HCT116 (cell line): ENCODE results near the gene HEXD. TPM values are rescaled to one million over a fixed set of nuclear protein-coding genes. Genes with fewer than 3 reads are reported as not detected.

Source experiments
- ATAC-seq: fragments of 200-7000 bp; cut with Tn5 transposase; 2 replicates; pipeline ENCODE4 v1.9.1; 2020; ENCODE audit warnings: mild to moderate bottlenecking, moderate library complexity
- BruUV-seq: library from RNA; stranded (reverse); fragments of 400-500 nt; replicated peaks from 2 replicates; lab custom pipeline; 2021; lab: Mats Ljungman, UMichigan
- CTCF ChIA-PET: fragments of 300-600 bp; sonication (Branson Sonifier 250); formaldehyde crosslinking; loops from one replicate; lab custom pipeline; 2021; ENCODE audit warnings: antibody characterized with exemption; lab: Charles Lee
- POLR2A ChIA-PET: fragments of 300-600, 350-600 bp; sonication (Branson Sonifier 250); formaldehyde crosslinking; loops from one replicate; lab custom pipeline; 2021; ENCODE audit warnings: antibody characterized with exemption; lab: Charles Lee
- RAD21 ChIA-PET, 2 experiments: fragments of 300-600 bp; sonication (Branson Sonifier 250); formaldehyde crosslinking; loops; one replicate each; lab custom pipeline; 2023; ENCODE audit warnings: low total read pairs in 2 of 2; ENCODE audit not compliant: uncharacterized antibody in 2 of 2, unreplicated experiment in 2 of 2, low non-redundant PET in 1 of 2; lab: Charles Lee
- DNase-seq: peaks from one replicate; pipeline ENCODE4 v3.0.0-alpha.2; 2010; ENCODE audit warnings: low read depth, low spot score
- H2AFZ ChIP-seq: fragments of 200-600 bp; shearing (Covaris generic), sonication (generic); 2 replicates; pipeline ENCODE4 v1.6.1; 2017; ENCODE audit warnings: low read depth, mixed run types, mixed read lengths, antibody characterized with exemption, low read length; ENCODE audit not compliant: poor library complexity, severe bottlenecking
- H3K27ac ChIP-seq: 2 replicates; pipeline ENCODE4 v1.5.1; 2012; ENCODE audit warnings: low read depth, low read length
- H3K27me3 ChIP-seq: fragments of 200-600 bp; sonication (generic); 2 replicates; pipeline ENCODE4 v1.6.1; 2016; ENCODE audit warnings: mixed run types, low read length, mixed read lengths; ENCODE audit not compliant: insufficient read depth
- H3K36me3 ChIP-seq, 2 experiments: fragments of 200-500 bp in 1 of 2; fragments of 200-600 bp in 1 of 2; sonication (Bioruptor generic) in 1 of 2; sonication (generic) in 1 of 2; 2 replicates each; pipeline versions ENCODE4 v1.5.1 to v1.6.1; 2014 to 2016; ENCODE audit warnings: low read length in 2 of 2, inconsistent platforms in 1 of 2, mixed read lengths in 1 of 2, mixed run types in 1 of 2; ENCODE audit not compliant: insufficient read depth in 2 of 2, control insufficient read depth in 1 of 2
- H3K4me1 ChIP-seq, 2 experiments: fragments of 200-600 bp in 1 of 2; sonication (generic) in 1 of 2; 2 replicates each; pipeline versions ENCODE4 v1.5.1 to v1.6.1; 2012 to 2017; ENCODE audit warnings: low read length in 2 of 2, inconsistent platforms in 1 of 2, mild to moderate bottlenecking in 1 of 2, mixed read lengths in 1 of 2, mixed run types in 1 of 2, moderate library complexity in 1 of 2; ENCODE audit not compliant: insufficient read depth in 2 of 2, control insufficient read depth in 1 of 2
- H3K4me2 ChIP-seq: fragments of 200-600 bp; sonication (generic); 2 replicates; pipeline ENCODE4 v1.6.1; 2017; ENCODE audit warnings: mixed run types, low read length, mixed read lengths
- H3K4me3 ChIP-seq, 2 experiments: fragments of 200-600 bp in 1 of 2; sonication (generic) in 1 of 2; replicated peaks in 1 of 2; 2 replicates each; pipeline ENCODE4 v1.5.1; 2011 to 2016; ENCODE audit warnings: low read length in 2 of 2, control low read depth in 1 of 2, low read depth in 1 of 2, mild to moderate bottlenecking in 1 of 2, mixed read lengths in 1 of 2, mixed run types in 1 of 2
- H3K79me2 ChIP-seq: fragments of 200-600 bp; sonication (generic); 2 replicates; pipeline ENCODE4 v1.6.1; 2017; ENCODE audit warnings: mild to moderate bottlenecking, mixed run types, low read length, moderate library complexity, mixed read lengths; ENCODE audit not compliant: insufficient read depth
- H3K9ac ChIP-seq: fragments of 200-600 bp; sonication (generic); 2 replicates; pipeline ENCODE4 v1.6.1; 2016; ENCODE audit warnings: low read length, mixed read lengths
- H3K9me2 ChIP-seq: fragments of 200-600 bp; sonication (generic), shearing (Covaris generic); 2 replicates; pipeline ENCODE4 v1.6.1; 2017; ENCODE audit warnings: mixed run types, mild to moderate bottlenecking, moderate library complexity; ENCODE audit not compliant: insufficient read depth
- H3K9me3 ChIP-seq, 2 experiments: fragments of 200-500 bp in 1 of 2; fragments of 200-600 bp in 1 of 2; sonication (Bioruptor generic) in 1 of 2; sonication (generic) in 1 of 2; 2 replicates each; pipeline ENCODE4 v1.6.1; 2014 to 2017; ENCODE audit warnings: low read length in 2 of 2, mixed read lengths in 2 of 2, inconsistent platforms in 1 of 2, low read depth in 1 of 2, mild to moderate bottlenecking in 1 of 2, mixed run types in 1 of 2, moderate library complexity in 1 of 2; ENCODE audit not compliant: control insufficient read depth in 1 of 2, insufficient read depth in 1 of 2
- H4K20me1 ChIP-seq: fragments of 200-600 bp; sonication (generic), shearing (Covaris generic); 2 replicates; pipeline ENCODE4 v1.6.1; 2017; ENCODE audit warnings: mixed run types, mild to moderate bottlenecking, moderate library complexity; ENCODE audit not compliant: insufficient read depth
- CEBPB ChIP-seq: IDR thresholded peaks from 2 replicates; pipeline ENCODE4 v1.6.1; 2012; ENCODE audit warnings: low read depth
- EGR1 ChIP-seq: IDR thresholded peaks from 2 replicates; pipeline ENCODE4 v1.6.1; 2012; ENCODE audit warnings: low read depth
- EZH2 ChIP-seq: fragments of 200-600 bp; sonication (generic); IDR thresholded peaks from 2 replicates; pipeline ENCODE4 v1.6.1; 2017; ENCODE audit warnings: antibody characterized with exemption, mixed run types
- EZH2phosphoT487 ChIP-seq: fragments of 200-600 bp; IDR thresholded peaks from 2 replicates; pipeline ENCODE4 v1.6.1; 2018; ENCODE audit warnings: antibody characterized with exemption, borderline replicate concordance
- JUND ChIP-seq: IDR thresholded peaks from 2 replicates; pipeline ENCODE4 v1.6.1; 2012
- MAX ChIP-seq: IDR thresholded peaks from 2 replicates; pipeline ENCODE4 v1.6.1; 2012
- POLR2A ChIP-seq: IDR thresholded peaks from 2 replicates; pipeline ENCODE4 v1.7.0; 2011; ENCODE audit warnings: borderline replicate concordance; ENCODE audit not compliant: insufficient read depth, insufficient read length; ENCODE audit errors: extremely low read depth
- POLR2AphosphoS5 ChIP-seq: IDR thresholded peaks from 2 replicates; pipeline ENCODE4 v1.6.1; 2011; ENCODE audit warnings: mild to moderate bottlenecking, low read depth, low read length, moderate library complexity
- RAD21 ChIP-seq: IDR thresholded peaks from 2 replicates; pipeline ENCODE4 v1.6.1; 2012; ENCODE audit warnings: low read depth, mild to moderate bottlenecking
- SIN3A ChIP-seq: IDR thresholded peaks from 2 replicates; pipeline ENCODE4 v1.6.1; 2012; ENCODE audit warnings: low read depth
- SP1 ChIP-seq: IDR thresholded peaks from 2 replicates; pipeline ENCODE4 v1.6.1; 2012; ENCODE audit warnings: low read depth
- TCF7L2 ChIP-seq: IDR thresholded peaks from 2 replicates; pipeline ENCODE4 v1.7.0; 2011; ENCODE audit warnings: borderline replicate concordance, inconsistent platforms; ENCODE audit not compliant: insufficient read depth, insufficient read length; ENCODE audit errors: extremely low read depth
- YY1 ChIP-seq: IDR thresholded peaks from 2 replicates; pipeline ENCODE4 v1.6.1; 2011; ENCODE audit warnings: low read length, low read depth, moderate library complexity, mild to moderate bottlenecking; ENCODE audit not compliant: insufficient replicate concordance; ENCODE audit errors: extremely low read depth
- ZBTB33 ChIP-seq: IDR thresholded peaks from 2 replicates; pipeline ENCODE4 v1.6.1; 2011; ENCODE audit warnings: mild to moderate bottlenecking, low read length, moderate library complexity; ENCODE audit not compliant: insufficient replicate concordance; ENCODE audit errors: extremely low read depth
- ZNF274 ChIP-seq: fragments of 200-500 bp; sonication (Bioruptor generic); IDR thresholded peaks from 2 replicates; pipeline ENCODE4 v1.6.1; 2014; ENCODE audit warnings: mild to moderate bottlenecking, low read depth, low read length, inconsistent platforms
- intact Hi-C: fragments of 100-400 bp; cut with micrococcal nuclease; formaldehyde crosslinking; loops from 2 replicates; pipeline ENCODE4 v1.10.0; 2022
- total RNA-seq: library from RNA; stranded (reverse); gene quantifications from one replicate; pipeline ENCODE4 v1.2.1, GENCODE V29; 2021; ENCODE audit not compliant: unreplicated experiment
- TF ChIP-seq, protein P1 (sequence below): IDR thresholded peaks from 2 replicates; pipeline ENCODE4 v1.6.1; 2012
- TF ChIP-seq, protein P2 (sequence below): IDR thresholded peaks from 2 replicates; pipeline ENCODE4 v1.6.1; 2012; ENCODE audit warnings: low read depth

Gene HEXD
- total RNA-seq, 1 experiment from 2014 or later: 45.2 TPM

- TF ChIP-seq ZBTB33: no peak
- no peak for TF ChIP-seq CEBPB
- no peak for TF ChIP-seq RAD21
- no peak for TF ChIP-seq POLR2A
- TF ChIP-seq EZH2phosphoT487: no peak
- TF ChIP-seq, protein P1, sequence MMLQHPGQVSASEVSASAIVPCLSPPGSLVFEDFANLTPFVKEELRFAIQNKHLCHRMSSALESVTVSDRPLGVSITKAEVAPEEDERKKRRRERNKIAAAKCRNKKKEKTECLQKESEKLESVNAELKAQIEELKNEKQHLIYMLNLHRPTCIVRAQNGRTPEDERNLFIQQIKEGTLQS: no peak
- no peak for TF ChIP-seq YY1
- TF ChIP-seq SIN3A: no peak
- no peak for TF ChIP-seq POLR2AphosphoS5
- TF ChIP-seq SP1: no peak
- TF ChIP-seq, all 23 proteins: peak for 0
Observed at GRCh38 chr17:82465023-82465603, 47.0 kb downstream of the HEXD start (continued).

- Histone ChIP-seq H3K9me2 (no peaks in the 10 kb centered on the region), H3K9ac (no peak overlapping the region), H3K4me2 (no peak overlapping the region), H3K9me3 (no peaks in the 10 kb centered on the region), H3K27ac (no peak overlapping the region), H3K4me3 (no peak overlapping the region), H3K4me1 (no peaks in the 10 kb centered on the region), H3K79me2 (no peaks in the 10 kb centered on the region), H4K20me1 (no peaks in the 10 kb centered on the region), H3K36me3 (peaks cover 16 to 34% of the 10 kb centered on the region in 2 experiments), H3K27me3 (no peaks in the 10 kb centered on the region), H2AFZ (no peak overlapping the region)
- no TSS peak for BruUV-seq
- intact Hi-C loops: no loop called here
- RAD21 ChIA-PET: no interaction called here
- CTCF ChIA-PET: no interaction called here
- ATAC-seq (no peak), DNase-seq (no peak)
- POLR2A ChIA-PET: no interaction called here
- TF ChIP-seq, protein P1: no peak
- TF ChIP-seq ZNF274: no peak
- no peak for TF ChIP-seq EZH2
- no peak for TF ChIP-seq SIN3A
- TF ChIP-seq MAX: no peak
- TF ChIP-seq POLR2AphosphoS5: no peak
- TF ChIP-seq JUND: no peak
- no peak for TF ChIP-seq RAD21
- TF ChIP-seq EGR1: no peak
- no peak for TF ChIP-seq SP1
- no peak for TF ChIP-seq POLR2A
- TF ChIP-seq, protein P2, sequence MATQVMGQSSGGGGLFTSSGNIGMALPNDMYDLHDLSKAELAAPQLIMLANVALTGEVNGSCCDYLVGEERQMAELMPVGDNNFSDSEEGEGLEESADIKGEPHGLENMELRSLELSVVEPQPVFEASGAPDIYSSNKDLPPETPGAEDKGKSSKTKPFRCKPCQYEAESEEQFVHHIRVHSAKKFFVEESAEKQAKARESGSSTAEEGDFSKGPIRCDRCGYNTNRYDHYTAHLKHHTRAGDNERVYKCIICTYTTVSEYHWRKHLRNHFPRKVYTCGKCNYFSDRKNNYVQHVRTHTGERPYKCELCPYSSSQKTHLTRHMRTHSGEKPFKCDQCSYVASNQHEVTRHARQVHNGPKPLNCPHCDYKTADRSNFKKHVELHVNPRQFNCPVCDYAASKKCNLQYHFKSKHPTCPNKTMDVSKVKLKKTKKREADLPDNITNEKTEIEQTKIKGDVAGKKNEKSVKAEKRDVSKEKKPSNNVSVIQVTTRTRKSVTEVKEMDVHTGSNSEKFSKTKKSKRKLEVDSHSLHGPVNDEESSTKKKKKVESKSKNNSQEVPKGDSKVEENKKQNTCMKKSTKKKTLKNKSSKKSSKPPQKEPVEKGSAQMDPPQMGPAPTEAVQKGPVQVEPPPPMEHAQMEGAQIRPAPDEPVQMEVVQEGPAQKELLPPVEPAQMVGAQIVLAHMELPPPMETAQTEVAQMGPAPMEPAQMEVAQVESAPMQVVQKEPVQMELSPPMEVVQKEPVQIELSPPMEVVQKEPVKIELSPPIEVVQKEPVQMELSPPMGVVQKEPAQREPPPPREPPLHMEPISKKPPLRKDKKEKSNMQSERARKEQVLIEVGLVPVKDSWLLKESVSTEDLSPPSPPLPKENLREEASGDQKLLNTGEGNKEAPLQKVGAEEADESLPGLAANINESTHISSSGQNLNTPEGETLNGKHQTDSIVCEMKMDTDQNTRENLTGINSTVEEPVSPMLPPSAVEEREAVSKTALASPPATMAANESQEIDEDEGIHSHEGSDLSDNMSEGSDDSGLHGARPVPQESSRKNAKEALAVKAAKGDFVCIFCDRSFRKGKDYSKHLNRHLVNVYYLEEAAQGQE: no peak
- no peak for TF ChIP-seq TCF7L2
Observed at GRCh38 chr17:82468692-82469091, 50.5 kb downstream of the HEXD start.
